Ovary (tissue), 3 donors: ENCODE data around the gene SLC38A9.

Source experiments
- EP300 ChIP-seq: sonication (generic); formaldehyde crosslinking; IDR thresholded peaks from one replicate; pipeline ENCODE4 v1.6.1; 2017; ENCODE audit warnings: antibody characterized with exemption
- POLR2A ChIP-seq: fragments of 450-650 bp; IDR thresholded peaks from one replicate; pipeline ENCODE4 v1.6.1; 2017; ENCODE audit warnings: antibody characterized with exemption, mild to moderate bottlenecking, moderate library complexity
- TF ChIP-seq, protein P1 (sequence below), 3 donors: fragments of 450-650 bp in 2 of 3; fragments of 200-600 bp in 1 of 3; IDR thresholded peaks; one replicate each; pipeline versions ENCODE4 v1.5.1 to v1.8.0; 2016 to 2022; ENCODE audit warnings: antibody characterized with exemption in 3 of 3, mild to moderate bottlenecking in 1 of 3
- donor health status: DM: no; HTN: no; CAD: no.

DNA sequence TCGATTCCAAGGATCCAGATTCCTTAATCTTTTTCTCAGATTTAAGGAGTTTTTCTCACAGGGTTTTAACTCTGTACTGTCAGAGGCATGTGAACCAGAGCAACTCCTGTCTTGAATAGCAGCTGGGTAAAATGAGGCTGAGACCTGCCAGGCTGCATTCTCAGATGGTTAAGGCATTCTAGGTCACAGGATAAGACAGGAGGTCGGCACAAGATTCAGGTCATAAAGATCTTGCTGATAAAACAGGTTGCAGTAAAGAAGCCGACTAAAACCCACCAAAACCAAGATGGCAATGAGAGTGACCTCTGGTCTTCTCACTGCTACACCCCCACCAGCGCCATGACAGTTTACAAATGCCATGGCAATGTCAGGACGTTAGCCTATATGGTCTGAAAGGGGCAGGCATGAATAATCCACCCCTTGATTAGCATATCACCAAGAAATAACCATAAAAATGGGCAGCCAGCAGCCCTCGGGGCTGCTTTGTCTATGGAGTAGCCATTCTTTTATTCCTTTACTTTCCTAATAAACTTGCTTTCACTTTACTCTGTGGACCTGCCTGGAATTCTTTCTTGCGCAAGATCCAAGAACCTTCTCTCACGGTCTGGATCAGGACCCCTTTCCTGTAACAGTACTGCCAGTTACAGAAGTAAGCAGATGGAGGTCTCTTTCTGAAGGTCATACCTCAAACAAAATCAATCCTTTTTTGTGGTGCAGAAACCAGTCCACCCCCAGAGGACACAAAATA is 87.1 kb downstream of the SLC38A9 start:
- TF ChIP-seq, protein P1, sequence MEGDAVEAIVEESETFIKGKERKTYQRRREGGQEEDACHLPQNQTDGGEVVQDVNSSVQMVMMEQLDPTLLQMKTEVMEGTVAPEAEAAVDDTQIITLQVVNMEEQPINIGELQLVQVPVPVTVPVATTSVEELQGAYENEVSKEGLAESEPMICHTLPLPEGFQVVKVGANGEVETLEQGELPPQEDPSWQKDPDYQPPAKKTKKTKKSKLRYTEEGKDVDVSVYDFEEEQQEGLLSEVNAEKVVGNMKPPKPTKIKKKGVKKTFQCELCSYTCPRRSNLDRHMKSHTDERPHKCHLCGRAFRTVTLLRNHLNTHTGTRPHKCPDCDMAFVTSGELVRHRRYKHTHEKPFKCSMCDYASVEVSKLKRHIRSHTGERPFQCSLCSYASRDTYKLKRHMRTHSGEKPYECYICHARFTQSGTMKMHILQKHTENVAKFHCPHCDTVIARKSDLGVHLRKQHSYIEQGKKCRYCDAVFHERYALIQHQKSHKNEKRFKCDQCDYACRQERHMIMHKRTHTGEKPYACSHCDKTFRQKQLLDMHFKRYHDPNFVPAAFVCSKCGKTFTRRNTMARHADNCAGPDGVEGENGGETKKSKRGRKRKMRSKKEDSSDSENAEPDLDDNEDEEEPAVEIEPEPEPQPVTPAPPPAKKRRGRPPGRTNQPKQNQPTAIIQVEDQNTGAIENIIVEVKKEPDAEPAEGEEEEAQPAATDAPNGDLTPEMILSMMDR (IDR thresholded peaks at IDR 0.05), result no peak
- TF ChIP-seq POLR2A (no peak), EP300 (no peak)
